GM12878 (cell line): ENCODE data around the gene FOXP3. TPM values are rescaled to one million over a fixed set of nuclear protein-coding genes. Genes with fewer than 3 reads are reported as not detected.

Source experiments
- ATAC-seq: fragments of 200-7000 bp; cut with Tn5 transposase; 3 replicates; pipeline ENCODE4 v1.9.1; 2020; ENCODE audit warnings: mild to moderate bottlenecking, moderate library complexity
- BruUV-seq: library from RNA; stranded (reverse); fragments of 400-500 nt; replicated peaks from 2 replicates; lab custom pipeline; 2021; lab: Mats Ljungman, UMichigan
- CTCF ChIA-PET: fragments of 300-600 bp; sonication (Branson Sonifier 250); formaldehyde crosslinking; extraction: SDS; loops from one replicate; lab custom pipeline; 2021; ENCODE audit warnings: inconsistent platforms; lab: Yijun Ruan, JAX
- POLR2A ChIA-PET: fragments of 350-600 bp; formaldehyde crosslinking; extraction: SDS; loops from one replicate; lab custom pipeline; 2021; ENCODE audit warnings: inconsistent platforms; lab: Charles Lee
- RAD21 ChIA-PET: fragments of 300-600 bp; sonication (Branson Sonifier 250); formaldehyde crosslinking; loops from one replicate; lab custom pipeline; 2023; ENCODE audit warnings: antibody characterized with exemption; ENCODE audit not compliant: unreplicated experiment; lab: Charles Lee
- SMC1A ChIA-PET: fragments of 300-600 bp; sonication (Branson Sonifier 250); formaldehyde crosslinking; loops from one replicate; lab custom pipeline; 2023; ENCODE audit not compliant: unreplicated experiment, uncharacterized antibody; lab: Charles Lee
- DNase-seq: peaks from one replicate; pipeline ENCODE4 v3.0.0-alpha.2; 2011; ENCODE audit warnings: low read depth, low spot score
- FAIRE-seq: peaks from 3 replicates; lab custom pipeline; 2011; peaks lifted over from hg19 to GRCh38; lab: Jason Lieb, UNC
- H2AFZ ChIP-seq: 2 replicates; pipeline ENCODE4 v1.6.0; 2011; ENCODE audit warnings: low read depth, low read length, control low read depth; ENCODE audit not compliant: control insufficient read depth
- H3K27ac ChIP-seq: 2 replicates; pipeline ENCODE4 v1.5.1; 2011; ENCODE audit warnings: control low read depth; ENCODE audit not compliant: control insufficient read depth, insufficient read depth
- H3K27me3 ChIP-seq, 2 experiments: replicated peaks in 1 of 2; 2 replicates each; pipeline versions ENCODE4 v1.6.0 to v1.6.1; 2011; ENCODE audit warnings: low read length in 1 of 2; ENCODE audit not compliant: control insufficient read depth in 2 of 2, insufficient read depth in 2 of 2
- H3K36me3 ChIP-seq, 2 experiments: 2 replicates each; pipeline ENCODE4 v1.5.1; 2011; ENCODE audit warnings: low read length in 1 of 2; ENCODE audit not compliant: control insufficient read depth in 2 of 2, insufficient read depth in 2 of 2
- H3K4me1 ChIP-seq: 2 replicates; pipeline ENCODE4 v1.6.1; 2011; ENCODE audit warnings: mild to moderate bottlenecking, low read length, moderate library complexity, mixed read lengths; ENCODE audit not compliant: control insufficient read depth, insufficient read depth
- H3K4me2 ChIP-seq: 2 replicates; pipeline ENCODE4 v1.6.0; 2011; ENCODE audit warnings: control low read depth; ENCODE audit not compliant: control insufficient read depth, insufficient read depth
- H3K4me3 ChIP-seq: fragments of 200-600 bp; sonication (generic); 2 replicates; pipeline ENCODE4 v1.5.1; 2016
- H3K79me2 ChIP-seq: 2 replicates; pipeline ENCODE4 v1.6.0; 2011; ENCODE audit warnings: low read length; ENCODE audit not compliant: control insufficient read depth, insufficient read depth
- H3K9ac ChIP-seq: 2 replicates; pipeline ENCODE4 v1.8.0; 2011; ENCODE audit warnings: low read length, control low read depth, mixed read lengths; ENCODE audit not compliant: control insufficient read depth, insufficient read depth
- H3K9me3 ChIP-seq: replicated peaks from 3 replicates; pipeline ENCODE4 v1.5.1; 2011; ENCODE audit warnings: mild to moderate bottlenecking, low read length; ENCODE audit not compliant: control insufficient read depth, insufficient read depth
- H4K20me1 ChIP-seq: 2 replicates; pipeline ENCODE4 v1.6.0; 2011; ENCODE audit not compliant: control insufficient read depth, insufficient read depth
- BACH1 ChIP-seq: fragments of 450-650 bp; IDR thresholded peaks from 2 replicates; pipeline ENCODE4 v1.6.1; 2017; ENCODE audit warnings: mild to moderate bottlenecking, borderline replicate concordance
- BRCA1 ChIP-seq: IDR thresholded peaks from 2 replicates; pipeline ENCODE4 v1.6.1; 2011; ENCODE audit warnings: low read depth, low read length, improper control_type of control experiment
- DPF2 ChIP-seq: fragments of 450-650 bp; IDR thresholded peaks from 2 replicates; pipeline ENCODE4 v1.6.1; 2017; ENCODE audit warnings: mild to moderate bottlenecking
- EED ChIP-seq: sonication (generic); IDR thresholded peaks from 2 replicates; pipeline ENCODE4 v1.6.1; 2016; ENCODE audit warnings: antibody characterized with exemption, low read depth
- EZH2 ChIP-seq: IDR thresholded peaks from 2 replicates; pipeline ENCODE4 v1.6.1; 2012; ENCODE audit warnings: low read depth, mild to moderate bottlenecking, control low read depth, inconsistent platforms, low read length, borderline replicate concordance; ENCODE audit not compliant: control insufficient read depth
- GATAD2B ChIP-seq: fragments of 450-650 bp; conservative IDR thresholded peaks from 2 replicates; pipeline ENCODE4 v1.6.1; 2017; ENCODE audit warnings: low read depth, mild to moderate bottlenecking, moderate library complexity
- IKZF1 ChIP-seq: fragments of 450-650 bp; conservative IDR thresholded peaks from 2 replicates; pipeline ENCODE4 v1.6.1; 2017; ENCODE audit warnings: antibody characterized with exemption, mild to moderate bottlenecking
- IRF4 ChIP-seq: IDR thresholded peaks from 2 replicates; pipeline ENCODE4 v1.6.1; 2011; ENCODE audit warnings: low read depth, low read length
- LARP7 ChIP-seq: fragments of 450-650 bp; IDR thresholded peaks from 2 replicates; pipeline ENCODE4 v1.6.1; 2017; ENCODE audit warnings: mild to moderate bottlenecking
- MEF2A ChIP-seq: IDR thresholded peaks from 2 replicates; pipeline ENCODE4 v1.6.1; 2011; ENCODE audit warnings: low read depth, mild to moderate bottlenecking, low read length, moderate library complexity; ENCODE audit not compliant: insufficient read depth
- NBN ChIP-seq: fragments of 450-650 bp; IDR thresholded peaks from 2 replicates; pipeline ENCODE4 v1.6.1; 2016
- NFYB ChIP-seq: IDR thresholded peaks from 2 replicates; pipeline ENCODE4 v1.6.1; 2011; ENCODE audit warnings: low read depth, mild to moderate bottlenecking, low read length, improper control_type of control experiment, moderate library complexity; ENCODE audit not compliant: insufficient read depth
- NR2C1 ChIP-seq: fragments of 450-650 bp; IDR thresholded peaks from 2 replicates; pipeline ENCODE4 v1.6.1; 2017; ENCODE audit warnings: antibody characterized with exemption, mild to moderate bottlenecking, moderate library complexity
- POLR2A ChIP-seq: IDR thresholded peaks from 2 replicates; pipeline ENCODE4 v1.6.1; 2011; ENCODE audit warnings: low read depth, mild to moderate bottlenecking, low read length
- POLR2AphosphoS5 ChIP-seq: IDR thresholded peaks from 2 replicates; pipeline ENCODE4 v1.6.1; 2011; ENCODE audit warnings: mild to moderate bottlenecking, low read length, inconsistent platforms
- RFX5 ChIP-seq: IDR thresholded peaks from 2 replicates; pipeline ENCODE4 v1.6.1; 2011; ENCODE audit warnings: low read depth, low read length, improper control_type of control experiment
- STAT1 ChIP-seq: fragments of 450-650 bp; conservative IDR thresholded peaks from 2 replicates; pipeline ENCODE4 v1.6.1; 2014; ENCODE audit warnings: antibody characterized with exemption, mild to moderate bottlenecking
- STAT3 ChIP-seq: IDR thresholded peaks from 2 replicates; pipeline ENCODE4 v1.6.1; 2011; ENCODE audit warnings: low read depth, low read length, improper control_type of control experiment
- TAF1 ChIP-seq: IDR thresholded peaks from 2 replicates; pipeline ENCODE4 v1.6.1; 2011; ENCODE audit warnings: mild to moderate bottlenecking, low read depth, low read length, borderline replicate concordance
- YY1 ChIP-seq: IDR thresholded peaks from 2 replicates; pipeline ENCODE4 v1.6.1; 2011; ENCODE audit warnings: low read depth, mild to moderate bottlenecking, low read length
- ZNF217 ChIP-seq: fragments of 450-650 bp; IDR thresholded peaks from 2 replicates; pipeline ENCODE4 v1.6.1; 2017; ENCODE audit warnings: antibody characterized with exemption, mild to moderate bottlenecking
- WGBS: methylation state at CpG from one replicate; pipeline ENCODE4 v1.1.6; 2016; ENCODE audit warnings: low lambda C conversion rate; ENCODE audit not compliant: insufficient replicate concordance, insufficient coverage; ENCODE audit errors: missing lambda C conversion rate; 5-methylcytosine and 5-hydroxymethylcytosine counted together
- in situ Hi-C: fragments of 300-500 bp; cut with MboI; formaldehyde crosslinking; loops from 9 replicates; pipeline ENCODE4 v1.14.3; 2018; ENCODE audit warnings: mixed read lengths
- intact Hi-C: fragments of 100-400 bp; cut with micrococcal nuclease; formaldehyde crosslinking; loops from one replicate; pipeline ENCODE4 v1.14.2; 2022; ENCODE audit not compliant: unreplicated experiment
- polyA plus RNA-seq, 11 experiments: library from polyadenylated mRNA; depleted of rRNA in 4 of 11; unstranded in 6 of 11; stranded (reverse) in 5 of 11; fragments of >200 nt; fragmentation: Nextera tagmentation in 4 of 11; fragmentation: Illumina TruSeq in 1 of 11; extraction: Ambion mirVana in 4 of 11; extraction: Trizol in 1 of 11; gene quantifications; 1 replicate in 1 of 11; 2 replicates in 10 of 11; pipeline versions ENCODE4 v1.2.1 to v1.2.3, GENCODE V29; 2011 to 2016; ENCODE audit warnings: inconsistent platforms in 2 of 11, missing spikeins in 2 of 11, low read depth in 1 of 11
- total RNA-seq, 4 experiments: library from RNA; depleted of rRNA in 3 of 4; stranded (reverse); fragments of >200 nt in 3 of 4; fragmentation: Illumina TruSeq in 1 of 4; extraction: Trizol in 1 of 4; gene quantifications; 2 replicates each; pipeline versions ENCODE4 v1.2.1 to v1.2.3, GENCODE V29; 2013 to 2021
- TF ChIP-seq, protein P1 (sequence below): IDR thresholded peaks from 2 replicates; pipeline ENCODE4 v1.6.1; 2011; ENCODE audit warnings: low read depth, mild to moderate bottlenecking, low read length, moderate library complexity, borderline replicate concordance; ENCODE audit errors: extremely low read depth
- TF ChIP-seq, protein P2 (sequence below): IDR thresholded peaks from 2 replicates; pipeline ENCODE4 v1.6.1; 2011; ENCODE audit warnings: mild to moderate bottlenecking, low read depth, low read length, moderate library complexity; ENCODE audit not compliant: insufficient replicate concordance
- TF ChIP-seq, protein P3 (sequence below), 3 experiments: IDR thresholded peaks in 2 of 3; conservative IDR thresholded peaks in 1 of 3; 2 replicates each; pipeline ENCODE4 v1.5.1; 2011; ENCODE audit warnings: low read depth in 3 of 3, low read length in 3 of 3, mild to moderate bottlenecking in 3 of 3, control low read depth in 2 of 3, moderate library complexity in 2 of 3, inconsistent platforms in 1 of 3, mixed read lengths in 1 of 3; ENCODE audit not compliant: control insufficient read depth in 2 of 3, insufficient read depth in 1 of 3; ENCODE audit errors: extremely low read depth in 1 of 3

Gene FOXP3
- total and polyA plus RNA-seq, 10 of the 15 experiments (the other 5 are each of a cell fraction or from before 2014, with no cell fraction given): 0.02 to 0.21 (median 0.08) TPM; not detected in 3

DNA sequence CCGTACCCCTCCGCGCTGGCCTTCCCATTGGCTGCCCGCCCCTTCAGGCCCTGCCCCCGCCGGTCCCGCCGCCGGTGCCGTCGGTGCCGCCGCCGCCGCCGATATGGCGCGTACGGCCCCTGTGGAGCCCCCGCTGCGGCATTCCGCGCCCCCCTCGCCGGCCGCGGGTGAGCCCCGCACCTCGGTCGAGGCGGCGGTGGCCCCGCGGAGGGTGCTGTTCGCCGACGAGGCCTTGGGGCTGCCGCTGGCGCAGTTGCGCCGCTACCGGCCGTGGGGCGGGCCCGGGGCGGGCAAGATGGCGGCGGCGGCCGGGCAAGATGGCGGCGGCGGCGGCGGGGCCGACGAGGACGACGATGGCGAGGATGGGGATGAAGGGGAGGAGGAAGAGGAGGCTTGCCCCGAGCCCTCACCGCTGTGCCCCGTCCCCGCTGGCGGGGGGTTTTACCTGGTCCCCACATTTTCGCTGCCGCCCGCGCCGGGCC, 5.3 kb upstream of the FOXP3 start, which contains the start of gene PPP1R3F:
TSS of gene PPP1R3F (plus strand) at position 27 of the 482 bp plus-strand sequence. CDS start at position 104, 77 bp downstream.
- RAD21 ChIA-PET: interaction anchor here (0.7 to 2.4 kb wide), 7 partner anchors 33 to 128 kb away, joined by 3 to 19 read pairs (median 3); partner anchors contain the start of gene CCDC22
- Histone ChIP-seq H2AFZ (peak within 1 kb of the TSS; percentile 86), H3K9ac (peak within 1 kb of the TSS; percentile 79)
- TF ChIP-seq, protein P1, sequence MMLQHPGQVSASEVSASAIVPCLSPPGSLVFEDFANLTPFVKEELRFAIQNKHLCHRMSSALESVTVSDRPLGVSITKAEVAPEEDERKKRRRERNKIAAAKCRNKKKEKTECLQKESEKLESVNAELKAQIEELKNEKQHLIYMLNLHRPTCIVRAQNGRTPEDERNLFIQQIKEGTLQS: no peak
- TF ChIP-seq DPF2 (peak; percentile 63), POLR2AphosphoS5 (no peak), EZH2 (no peak), TAF1 (peak; percentile 23; the same call in 1 of the 2 replicates), IKZF1 (peak; percentile 83), NR2C1 (peak; percentile 74), NFYB (no peak), STAT1 (no peak), GATAD2B (0 out of 2 replicates have a peak, but pooled peaks have one; percentile 66), POLR2A (peak; percentile 87), EED (no peak), IRF4 (no peak), LARP7 (peak; percentile 53; the same call in 1 of the 2 replicates), MEF2A (no peak), STAT3 (no peak), ZNF217 (no peak), BRCA1 (no peak), BACH1 (peak; percentile 56), NBN (no peak), YY1 (peak; percentile 94), RFX5 (no peak)
- TF ChIP-seq, protein P2, sequence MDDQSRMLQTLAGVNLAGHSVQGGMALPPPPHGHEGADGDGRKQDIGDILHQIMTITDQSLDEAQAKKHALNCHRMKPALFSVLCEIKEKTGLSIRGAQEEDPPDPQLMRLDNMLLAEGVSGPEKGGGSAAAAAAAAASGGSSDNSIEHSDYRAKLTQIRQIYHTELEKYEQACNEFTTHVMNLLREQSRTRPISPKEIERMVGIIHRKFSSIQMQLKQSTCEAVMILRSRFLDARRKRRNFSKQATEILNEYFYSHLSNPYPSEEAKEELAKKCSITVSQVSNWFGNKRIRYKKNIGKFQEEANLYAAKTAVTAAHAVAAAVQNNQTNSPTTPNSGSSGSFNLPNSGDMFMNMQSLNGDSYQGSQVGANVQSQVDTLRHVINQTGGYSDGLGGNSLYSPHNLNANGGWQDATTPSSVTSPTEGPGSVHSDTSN: no peak
- TF ChIP-seq, protein P3, sequence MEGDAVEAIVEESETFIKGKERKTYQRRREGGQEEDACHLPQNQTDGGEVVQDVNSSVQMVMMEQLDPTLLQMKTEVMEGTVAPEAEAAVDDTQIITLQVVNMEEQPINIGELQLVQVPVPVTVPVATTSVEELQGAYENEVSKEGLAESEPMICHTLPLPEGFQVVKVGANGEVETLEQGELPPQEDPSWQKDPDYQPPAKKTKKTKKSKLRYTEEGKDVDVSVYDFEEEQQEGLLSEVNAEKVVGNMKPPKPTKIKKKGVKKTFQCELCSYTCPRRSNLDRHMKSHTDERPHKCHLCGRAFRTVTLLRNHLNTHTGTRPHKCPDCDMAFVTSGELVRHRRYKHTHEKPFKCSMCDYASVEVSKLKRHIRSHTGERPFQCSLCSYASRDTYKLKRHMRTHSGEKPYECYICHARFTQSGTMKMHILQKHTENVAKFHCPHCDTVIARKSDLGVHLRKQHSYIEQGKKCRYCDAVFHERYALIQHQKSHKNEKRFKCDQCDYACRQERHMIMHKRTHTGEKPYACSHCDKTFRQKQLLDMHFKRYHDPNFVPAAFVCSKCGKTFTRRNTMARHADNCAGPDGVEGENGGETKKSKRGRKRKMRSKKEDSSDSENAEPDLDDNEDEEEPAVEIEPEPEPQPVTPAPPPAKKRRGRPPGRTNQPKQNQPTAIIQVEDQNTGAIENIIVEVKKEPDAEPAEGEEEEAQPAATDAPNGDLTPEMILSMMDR (IDR thresholded peaks at IDR 0.05 in 2 of 3, conservative IDR thresholded peaks at IDR 0.05 in 1 of 3; ENCODE audit: control insufficient read depth in 2 of 3, extremely low read depth in 1 of 3, insufficient read depth in 1 of 3, low read depth in 3 of 3, low read length in 3 of 3): no peak
- TF ChIP-seq, all 136 proteins: peak for 9
- POLR2A ChIA-PET: interaction anchor here (0.9 to 1.4 kb wide), 4 partner anchors 103 to 267 kb away, joined by 3 to 7 read pairs (median 4); partner anchors contain the start of gene WDR45
- peaks cover 4% of the 10 kb centered on the region; the same call in 1 of the 2 replicates for H3K4me1 ChIP-seq
- CTCF ChIA-PET: interaction anchor here (0.8 to 2.4 kb wide), 5 partner anchors 77 to 607 kb away, joined by 3 to 18 read pairs (median 4); no protein-coding TSS in a partner anchor
- in situ Hi-C loops (loop anchor here (5.0 kb wide), 1 partner anchor 78 kb away; no protein-coding TSS in a partner anchor), intact Hi-C loops (loop anchor here (2.0 kb wide), 1 partner anchor 79 kb away; no protein-coding TSS in a partner anchor)
- SMC1A ChIA-PET: interaction anchor here (1.3 to 2.8 kb wide), 2 partner anchors 79 to 103 kb away, joined by 3 to 14 read pairs; no protein-coding TSS in a partner anchor
- peak; percentile 11 for ATAC-seq
- H3K9me3 ChIP-seq: no peaks in the 10 kb centered on the region; the same call in 2 of the 3 replicates
- H3K27me3 ChIP-seq: no peaks in the 10 kb centered on the region
- 60% methylated on average over 30 of the region's 70 CpGs for WGBS
- H3K27ac ChIP-seq: peak within 1 kb of the TSS; percentile 91
- no peaks in the 10 kb centered on the region for H4K20me1 ChIP-seq
- H3K36me3 ChIP-seq: no peaks in the 10 kb centered on the region
- H3K79me2 ChIP-seq: peaks cover 15% of the 10 kb centered on the region
- peak within 1 kb of the TSS; percentile 96 for H3K4me2 ChIP-seq
- no TSS peak for BruUV-seq
- no peak for FAIRE-seq
- no peak for DNase-seq
- peak within 1 kb of the TSS; percentile 73 for H3K4me3 ChIP-seq
